LNCaP clone FGC (cell line): ENCODE results near the gene CCDC187.

Source experiments
- DNase-seq: peaks from one replicate; pipeline ENCODE4 v3.0.0-alpha.2; 2011; ENCODE audit warnings: low read depth
- H3K4me3 ChIP-seq: 2 replicates; pipeline ENCODE4 v1.5.1; 2011; ENCODE audit warnings: mild to moderate bottlenecking, low read depth, low read length, control low read depth
- CTCF ChIP-seq: IDR thresholded peaks from 2 replicates; pipeline ENCODE4 v1.5.1; 2012; ENCODE audit warnings: mild to moderate bottlenecking; ENCODE audit not compliant: control insufficient read depth, insufficient read depth; ENCODE audit errors: extremely low read depth

CCDC187 gene

GRCh38 chr9:136246849-136247550, 56.9 kb downstream of the CCDC187 start:
- TF ChIP-seq CTCF: no peak
- DNase-seq: no peak
- H3K4me3 ChIP-seq: no peak overlapping the region

- peak; percentile 43 for DNase-seq
- no peak for TF ChIP-seq CTCF
- H3K4me3 ChIP-seq: peak within 1 kb of the TSS; percentile 99
Measured at GRCh38 chr9:136245219-136246150, 58.4 kb downstream of the CCDC187 start, which contains the start of gene QSOX2. Gene QSOX2 (minus strand): TSS chr9:136245812. CDS start chr9:136245803, 9 bp downstream.

GRCh38 chr9:136244969-136245218, 59.0 kb downstream of the CCDC187 start:
- H3K4me3 ChIP-seq: peak overlapping the region; percentile 99
- no peak for TF ChIP-seq CTCF
- DNase-seq: no peak

- no peak for DNase-seq
- peak overlapping the region; percentile 99 for H3K4me3 ChIP-seq
- TF ChIP-seq CTCF: no peak
Measured at GRCh38 chr9:136244122-136244968, 59.5 kb downstream of the CCDC187 start.

- DNase-seq: no peak
- 0 out of 2 replicates have a peak overlapping the region, but pooled peaks have one; percentile 99 for H3K4me3 ChIP-seq
- TF ChIP-seq CTCF: no peak
Measured at GRCh38 chr9:136243631-136244030, 60.3 kb downstream of the CCDC187 start.

GRCh38 chr9:136242918-136243525, 60.9 kb downstream of the CCDC187 start:
- H3K4me3 ChIP-seq: no peak overlapping the region
- no peak for DNase-seq
- no peak for TF ChIP-seq CTCF
